Measurements from ENCODE around the gene ADAM22.

- no peak for TF ChIP-seq CTCF (conservative IDR thresholded peaks at IDR 0.05; ENCODE audit: low read depth in 2 of 2)
- TF ChIP-seq POLR2AphosphoS5 (IDR thresholded peaks at IDR 0.05; ENCODE audit: low read depth), result no peak
- no peak for TF ChIP-seq EZH2 (IDR thresholded peaks at IDR 0.05; ENCODE audit: low read depth, unreplicated experiment)
- no peak for TF ChIP-seq EZH2phosphoT487 (IDR thresholded peaks at IDR 0.05; ENCODE audit: unreplicated experiment)
- TF ChIP-seq, protein P1, sequence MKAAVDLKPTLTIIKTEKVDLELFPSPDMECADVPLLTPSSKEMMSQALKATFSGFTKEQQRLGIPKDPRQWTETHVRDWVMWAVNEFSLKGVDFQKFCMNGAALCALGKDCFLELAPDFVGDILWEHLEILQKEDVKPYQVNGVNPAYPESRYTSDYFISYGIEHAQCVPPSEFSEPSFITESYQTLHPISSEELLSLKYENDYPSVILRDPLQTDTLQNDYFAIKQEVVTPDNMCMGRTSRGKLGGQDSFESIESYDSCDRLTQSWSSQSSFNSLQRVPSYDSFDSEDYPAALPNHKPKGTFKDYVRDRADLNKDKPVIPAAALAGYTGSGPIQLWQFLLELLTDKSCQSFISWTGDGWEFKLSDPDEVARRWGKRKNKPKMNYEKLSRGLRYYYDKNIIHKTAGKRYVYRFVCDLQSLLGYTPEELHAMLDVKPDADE (IDR thresholded peaks at IDR 0.05), result no peak
- TF ChIP-seq, protein P2, sequence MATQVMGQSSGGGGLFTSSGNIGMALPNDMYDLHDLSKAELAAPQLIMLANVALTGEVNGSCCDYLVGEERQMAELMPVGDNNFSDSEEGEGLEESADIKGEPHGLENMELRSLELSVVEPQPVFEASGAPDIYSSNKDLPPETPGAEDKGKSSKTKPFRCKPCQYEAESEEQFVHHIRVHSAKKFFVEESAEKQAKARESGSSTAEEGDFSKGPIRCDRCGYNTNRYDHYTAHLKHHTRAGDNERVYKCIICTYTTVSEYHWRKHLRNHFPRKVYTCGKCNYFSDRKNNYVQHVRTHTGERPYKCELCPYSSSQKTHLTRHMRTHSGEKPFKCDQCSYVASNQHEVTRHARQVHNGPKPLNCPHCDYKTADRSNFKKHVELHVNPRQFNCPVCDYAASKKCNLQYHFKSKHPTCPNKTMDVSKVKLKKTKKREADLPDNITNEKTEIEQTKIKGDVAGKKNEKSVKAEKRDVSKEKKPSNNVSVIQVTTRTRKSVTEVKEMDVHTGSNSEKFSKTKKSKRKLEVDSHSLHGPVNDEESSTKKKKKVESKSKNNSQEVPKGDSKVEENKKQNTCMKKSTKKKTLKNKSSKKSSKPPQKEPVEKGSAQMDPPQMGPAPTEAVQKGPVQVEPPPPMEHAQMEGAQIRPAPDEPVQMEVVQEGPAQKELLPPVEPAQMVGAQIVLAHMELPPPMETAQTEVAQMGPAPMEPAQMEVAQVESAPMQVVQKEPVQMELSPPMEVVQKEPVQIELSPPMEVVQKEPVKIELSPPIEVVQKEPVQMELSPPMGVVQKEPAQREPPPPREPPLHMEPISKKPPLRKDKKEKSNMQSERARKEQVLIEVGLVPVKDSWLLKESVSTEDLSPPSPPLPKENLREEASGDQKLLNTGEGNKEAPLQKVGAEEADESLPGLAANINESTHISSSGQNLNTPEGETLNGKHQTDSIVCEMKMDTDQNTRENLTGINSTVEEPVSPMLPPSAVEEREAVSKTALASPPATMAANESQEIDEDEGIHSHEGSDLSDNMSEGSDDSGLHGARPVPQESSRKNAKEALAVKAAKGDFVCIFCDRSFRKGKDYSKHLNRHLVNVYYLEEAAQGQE (IDR thresholded peaks at IDR 0.05; ENCODE audit: unreplicated experiment), result no peak
- no peak for TF ChIP-seq JUNB (IDR thresholded peaks at IDR 0.05; ENCODE audit: unreplicated experiment)
- no peak for TF ChIP-seq NANOG (IDR thresholded peaks at IDR 0.05; ENCODE audit: borderline replicate concordance)
- TF ChIP-seq ZNF331 (CRISPR knock-in tag; IDR thresholded peaks at IDR 0.05; ENCODE audit: low read depth), result no peak
- TF ChIP-seq CREB1 (CRISPR knock-in tag; IDR thresholded peaks at IDR 0.05; ENCODE audit: low read depth), result no peak
- TF ChIP-seq STAT1 (IDR thresholded peaks at IDR 0.05; ENCODE audit: unreplicated experiment), result no peak
- no peak for TF ChIP-seq ZNF114 (CRISPR knock-in tag; IDR thresholded peaks at IDR 0.05)
- TF ChIP-seq, protein P3, sequence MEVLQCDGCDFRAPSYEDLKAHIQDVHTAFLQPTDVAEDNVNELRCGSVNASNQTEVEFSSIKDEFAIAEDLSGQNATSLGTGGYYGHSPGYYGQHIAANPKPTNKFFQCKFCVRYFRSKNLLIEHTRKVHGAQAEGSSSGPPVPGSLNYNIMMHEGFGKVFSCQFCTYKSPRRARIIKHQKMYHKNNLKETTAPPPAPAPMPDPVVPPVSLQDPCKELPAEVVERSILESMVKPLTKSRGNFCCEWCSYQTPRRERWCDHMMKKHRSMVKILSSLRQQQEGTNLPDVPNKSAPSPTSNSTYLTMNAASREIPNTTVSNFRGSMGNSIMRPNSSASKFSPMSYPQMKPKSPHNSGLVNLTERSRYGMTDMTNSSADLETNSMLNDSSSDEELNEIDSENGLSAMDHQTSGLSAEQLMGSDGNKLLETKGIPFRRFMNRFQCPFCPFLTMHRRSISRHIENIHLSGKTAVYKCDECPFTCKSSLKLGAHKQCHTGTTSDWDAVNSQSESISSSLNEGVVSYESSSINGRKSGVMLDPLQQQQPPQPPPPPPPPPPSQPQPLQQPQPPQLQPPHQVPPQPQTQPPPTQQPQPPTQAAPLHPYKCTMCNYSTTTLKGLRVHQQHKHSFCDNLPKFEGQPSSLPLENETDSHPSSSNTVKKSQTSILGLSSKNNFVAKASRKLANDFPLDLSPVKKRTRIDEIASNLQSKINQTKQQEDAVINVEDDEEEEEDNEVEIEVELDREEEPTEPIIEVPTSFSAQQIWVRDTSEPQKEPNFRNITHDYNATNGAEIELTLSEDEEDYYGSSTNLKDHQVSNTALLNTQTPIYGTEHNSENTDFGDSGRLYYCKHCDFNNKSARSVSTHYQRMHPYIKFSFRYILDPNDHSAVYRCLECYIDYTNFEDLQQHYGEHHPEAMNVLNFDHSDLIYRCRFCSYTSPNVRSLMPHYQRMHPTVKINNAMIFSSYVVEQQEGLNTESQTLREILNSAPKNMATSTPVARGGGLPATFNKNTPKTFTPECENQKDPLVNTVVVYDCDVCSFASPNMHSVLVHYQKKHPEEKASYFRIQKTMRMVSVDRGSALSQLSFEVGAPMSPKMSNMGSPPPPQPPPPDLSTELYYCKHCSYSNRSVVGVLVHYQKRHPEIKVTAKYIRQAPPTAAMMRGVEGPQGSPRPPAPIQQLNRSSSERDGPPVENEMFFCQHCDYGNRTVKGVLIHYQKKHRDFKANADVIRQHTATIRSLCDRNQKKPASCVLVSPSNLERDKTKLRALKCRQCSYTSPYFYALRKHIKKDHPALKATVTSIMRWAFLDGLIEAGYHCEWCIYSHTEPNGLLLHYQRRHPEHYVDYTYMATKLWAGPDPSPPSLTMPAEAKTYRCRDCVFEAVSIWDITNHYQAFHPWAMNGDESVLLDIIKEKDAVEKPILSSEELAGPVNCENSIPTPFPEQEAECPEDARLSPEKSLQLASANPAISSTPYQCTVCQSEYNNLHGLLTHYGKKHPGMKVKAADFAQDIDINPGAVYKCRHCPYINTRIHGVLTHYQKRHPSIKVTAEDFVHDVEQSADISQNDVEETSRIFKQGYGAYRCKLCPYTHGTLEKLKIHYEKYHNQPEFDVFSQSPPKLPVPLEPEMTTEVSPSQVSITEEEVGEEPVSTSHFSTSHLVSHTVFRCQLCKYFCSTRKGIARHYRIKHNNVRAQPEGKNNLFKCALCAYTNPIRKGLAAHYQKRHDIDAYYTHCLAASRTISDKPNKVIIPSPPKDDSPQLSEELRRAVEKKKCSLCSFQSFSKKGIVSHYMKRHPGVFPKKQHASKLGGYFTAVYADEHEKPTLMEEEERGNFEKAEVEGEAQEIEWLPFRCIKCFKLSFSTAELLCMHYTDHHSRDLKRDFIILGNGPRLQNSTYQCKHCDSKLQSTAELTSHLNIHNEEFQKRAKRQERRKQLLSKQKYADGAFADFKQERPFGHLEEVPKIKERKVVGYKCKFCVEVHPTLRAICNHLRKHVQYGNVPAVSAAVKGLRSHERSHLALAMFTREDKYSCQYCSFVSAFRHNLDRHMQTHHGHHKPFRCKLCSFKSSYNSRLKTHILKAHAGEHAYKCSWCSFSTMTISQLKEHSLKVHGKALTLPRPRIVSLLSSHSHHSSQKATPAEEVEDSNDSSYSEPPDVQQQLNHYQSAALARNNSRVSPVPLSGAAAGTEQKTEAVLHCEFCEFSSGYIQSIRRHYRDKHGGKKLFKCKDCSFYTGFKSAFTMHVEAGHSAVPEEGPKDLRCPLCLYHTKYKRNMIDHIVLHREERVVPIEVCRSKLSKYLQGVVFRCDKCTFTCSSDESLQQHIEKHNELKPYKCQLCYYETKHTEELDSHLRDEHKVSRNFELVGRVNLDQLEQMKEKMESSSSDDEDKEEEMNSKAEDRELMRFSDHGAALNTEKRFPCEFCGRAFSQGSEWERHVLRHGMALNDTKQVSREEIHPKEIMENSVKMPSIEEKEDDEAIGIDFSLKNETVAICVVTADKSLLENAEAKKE (CRISPR knock-in tag; IDR thresholded peaks at IDR 0.05), result no peak
Observed at GRCh38 chr7:88091988-88092675, 158.1 kb downstream of the ADAM22 start.

Measured in GM23338 (cell line).